NCI-H446 (cell line): ENCODE results near the gene METAP2.
A peak's percentile ranks its signal among the peaks of the same experiment; 100 is the strongest.
"Not testable (repeated sequence)": the region's sequence is repeated elsewhere in the genome, so short reads cannot be mapped to it uniquely, and the experiment has no call there.

Experiments used
- DNase-seq, 2 experiments: peaks; one replicate each; lab custom pipeline; 2025; lab: John Stamatoyannopoulos, UW

Gene METAP2

DNA sequence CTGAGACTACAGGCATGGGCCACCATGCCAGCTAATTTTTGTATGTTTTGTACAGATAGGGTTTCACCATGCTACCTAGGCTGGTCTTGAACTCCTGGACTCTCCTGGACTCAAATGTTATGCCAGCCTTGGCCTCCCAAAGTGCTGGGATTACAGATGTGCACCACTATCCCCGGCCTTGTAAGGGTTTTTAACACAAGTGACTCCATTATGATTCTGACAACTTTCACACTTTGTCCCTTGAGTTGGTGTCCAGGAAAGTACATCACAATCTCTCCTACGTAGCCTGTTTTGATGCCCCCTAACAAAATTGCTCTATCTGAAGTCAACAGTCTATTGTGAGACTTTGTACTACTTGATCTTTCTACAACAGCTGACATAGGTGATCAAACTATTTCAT, 11.4 kb upstream of the METAP2 start:
- no peak for DNase-seq

DNA sequence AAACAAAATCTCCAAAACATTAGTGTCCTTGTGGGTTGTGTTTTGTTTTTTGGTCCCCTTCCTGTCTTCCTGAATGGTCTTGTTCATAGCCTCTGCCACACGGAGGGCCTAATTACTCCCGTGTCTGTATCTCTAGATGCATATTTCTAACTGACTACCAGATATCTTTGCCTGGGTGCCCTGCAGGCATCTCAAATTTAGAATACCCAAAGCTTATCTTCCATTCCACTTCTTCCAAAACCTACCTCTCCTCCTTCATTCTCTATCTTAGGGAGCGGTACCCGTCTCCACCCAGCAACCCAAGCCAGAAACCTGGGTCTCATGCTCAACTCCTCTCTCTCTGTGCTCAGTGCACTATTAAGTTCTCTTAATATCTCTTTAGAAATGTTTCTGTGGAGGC, 10.9 kb upstream of the METAP2 start:
- no peak for DNase-seq

- not testable (repeated sequence) for DNase-seq
Observed at GRCh38 chr12:95463776-95464175, 10.2 kb upstream of the METAP2 start.

- DNase-seq, result no peak
Observed at GRCh38 chr12:95465275-95465674, 8.7 kb upstream of the METAP2 start.

GRCh38 chr12:95470300-95470699, 3.7 kb upstream of the METAP2 start:
- no peak for DNase-seq

DNA sequence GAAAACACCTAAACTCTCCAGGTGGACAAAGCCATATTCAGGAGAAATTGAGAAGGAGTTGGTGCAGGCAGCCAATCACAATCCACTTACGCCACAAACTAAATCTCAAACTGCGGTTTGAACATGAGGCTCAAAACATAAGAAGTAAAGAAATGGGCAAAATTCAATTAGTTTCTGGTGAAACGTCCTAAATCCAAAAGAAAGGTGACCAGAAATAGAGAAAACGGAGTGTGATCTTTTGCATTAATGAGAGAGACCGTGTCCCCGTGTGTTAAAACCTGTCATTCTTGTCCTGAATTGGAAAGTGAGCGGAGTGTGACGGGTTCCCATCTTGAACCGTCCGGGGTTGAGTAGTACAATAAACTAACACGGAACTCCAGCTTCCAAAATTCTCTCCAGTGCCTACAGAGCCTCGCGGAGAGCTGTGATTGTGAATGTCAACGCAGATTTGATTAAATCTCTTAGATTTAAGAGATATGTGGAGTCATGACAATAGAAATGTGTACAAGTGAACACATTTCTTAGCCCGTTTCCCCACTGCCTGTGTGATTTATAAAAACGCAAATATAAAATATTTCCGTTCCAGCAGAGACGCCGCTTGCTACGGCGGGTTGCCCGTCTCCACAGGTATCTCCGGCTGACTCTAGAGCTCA, 595 bp upstream of the METAP2 start:
- DNase-seq, result peak; percentile 42 to 45

- no peak for DNase-seq
Observed at GRCh38 chr12:95474660-95474958, 657 bp downstream of the METAP2 start.

- DNase-seq, result no peak
Observed at GRCh38 chr12:95480230-95480629, 6.3 kb downstream of the METAP2 start.

- DNase-seq, result no peak
Observed at GRCh38 chr12:95481072-95481471, 7.1 kb downstream of the METAP2 start.

- DNase-seq, result no peak
Observed at GRCh38 chr12:95481888-95482287, 7.9 kb downstream of the METAP2 start.

DNA sequence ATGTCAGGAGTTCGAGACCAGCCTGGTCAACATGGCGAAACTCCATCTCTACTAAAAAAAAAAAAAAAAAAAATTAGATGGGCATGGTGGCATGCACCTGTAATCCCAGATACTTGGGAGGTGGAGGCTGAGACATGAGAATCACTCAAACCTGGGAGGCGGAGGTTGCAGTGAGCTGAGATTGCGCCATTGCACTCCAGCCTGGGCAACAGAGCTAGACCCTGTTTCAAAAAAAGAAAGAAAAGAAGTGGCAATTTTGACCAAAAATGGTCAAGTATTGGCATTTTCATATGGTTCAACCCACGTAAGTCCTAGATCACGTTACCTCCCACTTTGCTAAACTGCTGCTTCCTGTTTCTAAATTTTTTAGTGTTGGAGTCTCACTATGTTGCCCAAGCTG, 8.6 kb downstream of the METAP2 start:
- not testable (repeated sequence) for DNase-seq

- DNase-seq, result no peak
Observed at GRCh38 chr12:95484524-95484923, 10.6 kb downstream of the METAP2 start.

GRCh38 chr12:95487024-95487423, 13.1 kb downstream of the METAP2 start:
- no peak for DNase-seq

GRCh38 chr12:95492462-95492861, 18.5 kb downstream of the METAP2 start:
- DNase-seq, result no peak

DNA sequence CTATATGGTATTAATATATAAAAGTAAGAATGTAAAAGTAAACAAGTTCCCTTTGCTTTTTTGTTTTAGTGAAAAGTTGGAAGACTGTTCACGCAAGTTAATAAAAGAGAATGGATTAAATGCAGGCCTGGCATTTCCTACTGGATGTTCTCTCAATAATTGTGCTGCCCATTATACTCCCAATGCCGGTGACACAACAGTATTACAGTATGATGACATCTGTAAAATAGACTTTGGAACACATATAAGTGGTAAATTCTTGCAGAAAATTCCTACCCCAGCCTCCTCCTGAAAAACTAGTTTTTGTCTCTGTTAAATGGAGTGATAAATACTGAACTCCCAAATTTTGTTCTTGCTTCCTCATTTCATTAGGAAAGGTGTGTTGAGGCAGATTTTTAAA, 20.9 kb downstream of the METAP2 start:
- no peak for DNase-seq

DNA sequence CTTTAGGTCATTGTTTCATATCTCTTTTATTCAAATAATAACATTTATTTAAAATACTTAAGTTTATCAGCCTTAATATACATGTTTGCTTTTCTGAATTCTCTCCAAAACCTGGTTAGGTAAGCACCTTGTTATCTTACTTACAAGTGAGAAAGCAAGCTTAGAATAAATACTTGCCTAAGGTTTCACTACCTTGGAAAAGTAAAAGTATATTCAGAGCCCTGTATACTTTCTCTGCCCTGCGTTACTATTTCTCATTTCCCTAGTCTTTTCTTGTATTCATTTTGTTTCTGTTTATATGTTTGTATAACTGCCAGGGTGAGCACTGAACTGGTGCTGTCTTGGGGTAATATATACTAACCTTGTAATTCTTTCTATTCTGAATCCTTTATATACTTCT, 21.5 kb downstream of the METAP2 start:
- DNase-seq, result no peak

DNA sequence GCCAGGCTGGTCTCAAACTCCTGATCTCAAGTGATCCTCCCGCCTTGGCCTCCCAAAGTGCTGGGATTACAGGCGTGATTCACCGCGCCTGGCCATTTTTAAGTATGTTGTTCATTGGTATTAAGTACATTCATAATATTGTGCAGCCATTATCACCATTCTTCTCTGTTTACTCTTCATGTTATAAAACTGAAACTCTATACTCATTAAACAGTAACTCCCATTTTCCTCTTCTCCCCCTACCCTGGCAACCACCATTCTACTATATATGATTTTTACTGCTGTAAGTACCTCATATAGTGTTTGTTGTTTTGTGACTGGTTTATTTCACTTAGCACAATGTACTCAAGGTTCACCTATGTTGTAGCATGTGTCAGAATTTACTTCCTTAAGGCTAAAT, 23.1 kb downstream of the METAP2 start:
- DNase-seq, result no peak

GRCh38 chr12:95498968-95499367, 25.0 kb downstream of the METAP2 start:
- DNase-seq, result no peak

GRCh38 chr12:95499772-95500171, 25.8 kb downstream of the METAP2 start:
- DNase-seq, result no peak

DNA sequence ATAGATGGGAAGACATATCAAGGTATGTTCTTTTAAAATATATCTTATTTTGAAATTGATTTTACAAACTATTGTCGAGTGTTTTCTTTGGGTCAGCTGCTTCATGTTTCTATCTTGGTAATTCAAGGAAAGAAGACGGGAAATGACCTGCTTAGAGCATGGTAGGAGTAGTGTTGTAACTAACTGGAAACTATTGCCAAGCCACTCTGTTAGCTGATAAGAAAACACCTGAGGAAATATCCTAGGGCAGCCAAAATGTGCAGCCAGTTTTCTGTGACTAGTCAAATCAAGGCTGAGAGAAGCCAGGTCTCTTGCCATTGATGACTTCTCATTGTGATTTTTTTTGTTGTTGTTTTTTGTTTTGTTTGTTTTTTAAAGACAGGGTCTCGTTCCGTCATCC, 30.2 kb downstream of the METAP2 start:
- no peak for DNase-seq

GRCh38 chr12:95505039-95505438, 31.1 kb downstream of the METAP2 start:
- no peak for DNase-seq

- DNase-seq, result no peak
Observed at GRCh38 chr12:95506707-95507523, 33.0 kb downstream of the METAP2 start.

- DNase-seq, result no peak
Observed at GRCh38 chr12:95509300-95509699, 35.3 kb downstream of the METAP2 start.

GRCh38 chr12:95511977-95512376, 38.0 kb downstream of the METAP2 start:
- no peak for DNase-seq
